ENCODE results near the gene MLXIPL.
"Not testable (repeated sequence)": the region's sequence is repeated elsewhere in the genome, so short reads cannot be mapped to it uniquely, and the experiment has no call there.

The MLXIPL gene

GRCh38 chr7:73555411-73555982, 68.8 kb downstream of the MLXIPL start:
- in situ Hi-C loops (cut with MboI; ENCODE audit: low sequenced_read_pairs) = no loop called here

GRCh38 chr7:73550093-73550492, 74.2 kb downstream of the MLXIPL start:
- in situ Hi-C loops (cut with MboI; ENCODE audit: low sequenced_read_pairs) = not testable (repeated sequence)

- in situ Hi-C loops (cut with MboI; ENCODE audit: low sequenced_read_pairs) = no loop called here
Measured at GRCh38 chr7:73549176-73549575, 75.1 kb downstream of the MLXIPL start.

GRCh38 chr7:73547841-73548240, 76.5 kb downstream of the MLXIPL start:
- in situ Hi-C loops (cut with MboI; ENCODE audit: low sequenced_read_pairs) = no loop called here

- in situ Hi-C loops (cut with MboI; ENCODE audit: low sequenced_read_pairs) = no loop called here
Measured at GRCh38 chr7:73544678-73545077, 79.6 kb downstream of the MLXIPL start.

All from HL-60/S4 treated with retinoic acid at 250 ng/mL for 4 days and 3 days (cell line).